Measurements from ENCODE around the gene TNF.
"Not testable (repeated sequence)": the region's sequence is repeated elsewhere in the genome, so short reads cannot be mapped to it uniquely, and the experiment has no call there.

TNF gene

DNA sequence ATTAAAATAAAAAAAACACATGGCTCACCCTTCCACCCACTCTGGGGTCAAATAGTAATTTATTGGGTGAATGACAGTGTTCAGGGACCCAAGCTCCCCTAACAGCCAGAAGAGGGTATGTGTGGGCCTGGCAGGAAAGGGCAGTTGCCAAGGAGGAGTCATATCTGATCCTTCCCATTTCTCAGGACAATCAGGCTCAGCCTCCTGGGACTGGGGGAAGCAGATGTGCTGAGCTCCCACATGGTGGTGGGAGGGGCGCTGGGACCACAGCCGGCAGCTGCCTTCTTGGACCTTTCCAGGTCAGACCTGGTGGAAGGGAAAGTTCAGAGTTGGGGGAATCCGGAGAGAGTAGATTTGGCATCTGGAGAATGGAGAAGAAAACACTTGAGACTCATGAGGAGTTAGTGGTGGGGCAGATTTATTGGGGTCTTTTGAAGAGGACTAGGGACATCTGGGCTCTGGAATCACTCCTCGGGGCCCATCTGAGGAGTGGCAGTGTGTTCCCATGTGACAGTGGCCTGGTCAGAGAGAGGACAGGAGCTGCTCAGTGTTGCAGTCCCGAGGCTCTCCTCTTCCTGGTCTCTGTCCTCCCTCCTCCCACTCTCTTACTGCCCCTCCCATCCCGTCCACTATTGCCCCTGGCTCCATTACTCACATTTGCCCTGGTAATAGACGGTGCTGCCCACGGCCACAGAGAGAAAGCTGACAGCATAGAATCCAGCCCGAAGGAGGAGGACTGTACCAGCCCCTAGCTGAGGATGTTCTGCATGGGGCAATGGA lies 13.7 kb downstream of the TNF start:
- DNase-seq = no peak

DNA sequence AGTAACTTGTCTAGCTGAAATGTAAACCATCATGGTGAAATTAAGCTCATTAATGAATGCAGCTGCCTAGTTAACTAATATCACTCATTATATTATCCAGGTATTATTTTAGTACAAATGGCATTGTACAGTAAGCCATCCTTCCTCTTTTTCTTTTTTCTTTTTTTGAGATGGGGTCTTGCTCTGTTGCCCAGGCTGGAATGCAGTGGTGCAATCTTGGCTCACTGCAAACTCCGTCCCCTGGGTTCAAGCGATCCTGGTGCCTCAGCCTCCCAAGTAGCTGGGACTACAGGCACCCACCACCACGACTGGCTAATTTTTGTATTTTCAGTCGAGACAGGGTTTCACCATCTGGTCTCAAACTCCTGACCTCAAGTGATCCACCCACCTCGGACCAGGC lies 15.3 kb downstream of the TNF start:
- DNase-seq = not testable (repeated sequence)

- DNase-seq = no peak
Measured at GRCh38 chr6:31592396-31592771, 17.0 kb downstream of the TNF start.

DNA sequence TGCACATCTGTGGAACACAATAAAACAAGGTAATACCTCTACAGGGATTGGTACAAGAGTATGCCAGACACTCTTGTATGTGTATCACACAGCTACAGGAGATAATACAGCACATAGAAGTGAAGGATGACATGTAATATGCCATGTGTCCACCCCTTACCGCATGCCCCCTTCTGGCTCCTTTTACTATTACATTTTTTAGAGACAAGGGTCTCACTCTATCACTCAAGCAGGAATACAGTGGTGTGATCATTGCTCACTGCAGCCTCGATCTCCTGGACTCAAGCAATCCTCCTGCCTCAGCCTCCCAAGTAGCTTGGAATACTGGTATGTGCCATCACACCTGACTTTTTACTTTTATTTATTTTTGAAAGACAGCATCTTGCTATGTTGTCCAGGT lies 21.6 kb downstream of the TNF start:
- DNase-seq = no peak

DNA sequence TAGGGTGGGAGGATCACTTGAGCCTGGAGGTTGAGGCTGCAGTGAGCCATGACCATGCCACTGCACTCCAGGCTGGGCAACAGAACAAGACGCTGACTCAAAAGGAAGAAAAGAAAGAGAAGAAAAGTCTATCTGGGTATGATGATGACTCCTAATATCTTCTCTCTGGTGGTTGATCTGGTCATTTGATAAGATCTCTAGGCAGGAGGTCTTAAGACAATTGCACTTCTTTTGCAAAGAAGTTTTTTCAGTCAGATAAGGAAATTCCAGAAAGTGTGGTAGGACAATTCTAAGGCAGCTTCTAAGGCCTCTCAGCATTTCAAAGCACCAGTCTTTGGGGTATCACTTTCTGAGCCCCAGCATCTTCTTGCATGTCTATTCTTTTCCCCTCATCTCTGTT lies 32.0 kb downstream of the TNF start:
- no peak for DNase-seq

GRCh38 chr6:31609519-31610406 lies 34.4 kb downstream of the TNF start:
- no peak for DNase-seq

GRCh38 chr6:31610968-31611367 lies 35.6 kb downstream of the TNF start:
- no peak for DNase-seq

DNA sequence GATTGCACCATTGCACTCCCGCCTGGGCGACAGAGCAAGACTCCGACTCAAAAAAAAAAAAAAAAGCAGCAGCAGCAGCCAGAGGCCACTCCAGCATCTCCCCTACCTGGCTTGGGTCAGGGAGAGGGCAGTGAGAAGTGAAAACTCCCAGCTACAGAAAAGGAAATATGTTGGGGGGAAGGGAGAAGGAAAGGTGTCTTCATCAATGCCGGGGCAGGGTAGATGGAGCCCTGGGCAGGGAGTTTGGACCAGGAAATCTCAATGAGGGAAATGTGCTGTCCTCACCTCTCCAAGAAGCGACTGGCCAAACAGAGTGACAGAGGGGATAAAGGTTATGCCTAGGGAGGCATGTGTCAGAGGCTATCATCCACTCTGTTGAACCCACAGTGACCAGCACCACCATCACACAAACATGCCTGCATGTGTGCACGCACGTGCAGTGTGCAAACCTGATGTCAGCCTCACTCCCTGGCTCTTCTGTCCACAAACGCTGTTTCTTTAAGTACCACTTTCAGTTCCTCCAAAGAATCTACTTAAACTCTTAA lies 38.8 kb downstream of the TNF start:
- no peak for DNase-seq

DNA sequence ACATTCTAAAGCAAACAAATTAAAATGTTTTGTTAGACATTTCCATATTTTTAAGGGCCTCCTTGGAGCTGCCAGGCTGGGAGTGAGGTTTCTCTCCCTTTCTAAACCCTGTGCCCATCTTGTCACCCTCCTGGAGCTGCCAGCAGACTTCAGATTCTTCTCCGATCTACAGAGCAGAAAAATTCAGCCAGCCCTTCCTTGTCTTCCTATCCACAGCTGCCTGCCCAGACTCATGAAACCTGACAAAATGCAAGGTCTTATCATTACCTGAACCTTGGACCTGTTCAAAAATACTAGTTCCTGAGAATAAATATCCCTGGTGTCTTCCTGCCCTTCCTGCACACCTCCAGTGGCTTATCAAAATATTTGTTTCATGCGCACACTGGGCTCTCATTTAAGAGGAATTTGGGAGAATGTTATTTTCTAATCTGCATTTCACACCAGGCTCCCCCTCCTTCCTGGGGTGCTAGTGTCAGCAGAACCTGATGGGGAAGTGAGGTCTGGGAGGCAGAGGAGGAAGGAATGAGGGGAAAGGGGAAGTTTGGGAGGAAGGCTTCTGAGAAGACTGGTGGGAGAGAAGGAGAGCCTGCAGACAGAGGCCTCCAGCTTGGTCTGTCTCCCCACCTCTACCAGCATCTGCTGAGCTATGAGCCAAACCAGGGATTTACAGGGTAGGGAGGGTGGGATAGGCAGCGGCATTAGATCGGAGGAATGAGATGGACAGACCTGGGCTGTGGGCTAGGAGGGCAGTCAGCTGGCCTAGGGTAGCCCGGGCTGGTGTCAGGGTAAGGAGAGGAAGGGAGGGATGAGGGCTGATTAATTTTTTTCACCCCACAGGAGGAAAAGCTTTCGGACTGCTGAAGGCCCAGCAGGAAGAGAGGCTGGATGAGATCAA lies 39.6 kb downstream of the TNF start, which contains the start of gene AIF1:
TSS of gene AIF1 (plus strand) at position 551 of the 895 bp plus-strand sequence. CDS start at position 647, 96 bp downstream.
- no peak for DNase-seq

GRCh38 chr6:31615748-31616147 lies 40.4 kb downstream of the TNF start:
- no peak for DNase-seq

- no peak for DNase-seq
Measured at GRCh38 chr6:31617010-31617409, 41.6 kb downstream of the TNF start.

DNA sequence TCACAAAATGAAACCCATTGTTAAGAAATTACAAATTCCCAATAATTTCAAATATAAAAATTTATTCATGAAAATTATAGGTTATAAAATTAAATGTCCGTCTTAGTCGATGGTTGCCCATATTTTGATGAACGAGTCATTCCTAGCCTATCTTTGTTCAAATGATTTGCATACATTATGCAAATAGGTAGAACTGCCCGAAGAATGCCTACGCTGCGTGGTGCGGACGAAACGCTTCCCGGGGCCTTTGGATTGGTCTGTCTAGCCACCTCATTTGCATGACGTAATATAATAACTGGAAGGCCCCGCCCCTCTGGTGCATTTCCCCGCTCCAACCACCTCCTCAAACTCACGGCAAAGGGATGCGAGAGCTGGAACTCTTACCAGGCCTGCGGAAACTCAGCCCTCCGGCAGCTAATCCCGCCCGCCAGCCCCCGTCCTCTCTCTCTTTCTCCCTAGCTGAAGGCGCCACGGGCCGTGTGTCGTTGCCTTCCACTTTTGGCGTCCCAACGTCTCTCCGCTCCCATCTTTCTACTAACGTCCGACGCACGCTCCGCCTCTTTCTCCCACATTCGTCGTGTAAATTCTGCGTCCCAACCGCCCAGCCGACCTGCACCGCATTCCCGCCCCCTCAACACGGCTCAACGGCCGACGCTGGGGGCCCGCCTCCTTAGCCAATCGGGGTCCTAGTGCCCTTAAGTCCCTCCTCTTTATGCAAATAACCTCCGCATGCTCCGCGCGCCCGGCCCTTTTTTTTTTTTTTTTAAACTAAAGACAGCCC lies 44.6 kb downstream of the TNF start:
- DNase-seq = peak; percentile 99

DNA sequence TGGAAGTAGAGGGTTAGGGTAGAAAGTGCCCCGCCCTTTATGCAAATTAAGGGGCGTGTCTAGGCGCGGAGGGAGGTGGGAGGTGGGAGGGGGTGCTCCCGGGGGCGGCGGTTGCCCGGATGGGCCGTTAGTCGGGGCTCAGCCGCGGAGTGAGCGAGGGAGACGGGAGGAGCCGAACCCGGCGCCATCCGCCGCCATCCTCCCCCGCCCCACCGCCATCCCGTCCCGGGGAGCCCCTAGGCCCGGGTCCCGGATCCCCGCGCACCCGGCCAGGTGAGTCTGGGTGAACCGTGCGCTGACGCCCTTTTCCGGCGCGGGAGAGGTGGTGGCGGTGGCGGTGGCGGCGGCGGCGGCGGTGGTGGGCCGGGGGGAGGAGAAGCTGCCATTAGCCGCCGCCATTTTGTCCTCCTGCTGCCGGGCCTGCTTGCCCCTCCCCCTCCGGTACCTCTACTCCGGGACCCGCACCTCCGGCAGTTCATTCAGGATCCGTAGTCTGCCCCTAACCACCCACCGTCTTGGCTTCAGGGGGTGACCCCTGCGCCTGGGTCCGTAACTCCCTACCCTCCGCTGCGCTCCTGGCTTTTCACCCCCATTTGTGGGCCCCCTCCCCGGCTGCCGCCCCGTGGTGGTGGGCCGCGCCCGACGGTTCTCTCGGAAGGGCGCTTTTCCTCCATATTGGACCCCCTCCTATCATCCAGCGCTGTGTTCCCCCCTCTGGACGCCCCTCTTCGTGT lies 45.4 kb downstream of the TNF start, which contains the start of gene PRRC2A:
TSS of gene PRRC2A (plus strand) at position 130 of the 734 bp plus-strand sequence. CDS start 2,075 bp downstream, outside the sequence.
- no peak for DNase-seq

DNA sequence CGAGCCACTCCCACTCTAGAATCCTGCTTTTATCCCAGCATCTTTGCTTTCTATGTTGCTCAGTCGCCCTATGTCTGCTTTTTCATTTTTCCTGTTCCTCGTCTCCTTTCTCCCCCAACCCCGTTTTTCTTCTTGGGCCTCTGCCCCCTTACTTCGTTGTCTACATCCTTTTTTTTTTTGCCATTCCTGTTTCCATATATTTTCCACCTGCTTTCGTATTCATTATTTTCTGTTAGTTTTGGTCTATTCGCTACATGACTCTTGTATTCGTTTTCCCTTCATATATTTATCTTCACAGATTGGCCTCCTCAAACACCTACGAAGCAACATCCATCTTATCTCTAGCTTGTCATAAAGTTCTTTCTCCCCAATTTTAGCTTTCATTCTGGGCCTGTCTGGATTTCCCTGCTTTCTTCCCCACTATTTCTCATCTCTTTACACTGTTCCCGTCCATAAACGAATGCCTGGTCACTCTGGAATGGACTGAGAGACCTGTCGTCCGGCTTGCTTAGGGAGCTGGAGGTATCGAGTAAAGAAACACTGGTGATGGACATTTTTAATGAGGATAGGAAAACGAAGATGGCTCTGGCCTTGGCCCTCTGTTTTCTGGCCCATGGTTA lies 46.1 kb downstream of the TNF start:
- DNase-seq = peak; percentile 17

DNA sequence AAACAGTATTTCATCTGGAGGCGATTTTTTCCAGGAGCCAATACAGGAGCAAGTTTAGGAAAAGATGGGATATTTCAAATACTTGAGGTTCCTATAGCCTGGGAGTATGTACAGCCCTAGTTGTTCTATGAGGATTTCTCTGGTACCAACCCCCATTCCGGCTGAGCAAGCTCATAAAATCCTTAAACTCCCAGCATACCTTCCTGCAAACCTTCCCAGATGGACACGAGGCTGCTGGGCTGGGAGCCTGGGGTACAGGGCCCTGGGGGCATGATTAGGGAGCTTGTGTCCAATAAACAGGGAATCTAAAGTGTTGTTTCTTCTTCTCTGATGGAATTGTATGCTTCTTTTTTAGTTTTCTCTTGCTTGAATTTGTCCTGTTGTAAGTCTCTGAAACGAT lies 46.6 kb downstream of the TNF start:
- peak; percentile 11 for DNase-seq

- DNase-seq = peak; percentile 24
Measured at GRCh38 chr6:31622684-31623091, 47.3 kb downstream of the TNF start.

DNA sequence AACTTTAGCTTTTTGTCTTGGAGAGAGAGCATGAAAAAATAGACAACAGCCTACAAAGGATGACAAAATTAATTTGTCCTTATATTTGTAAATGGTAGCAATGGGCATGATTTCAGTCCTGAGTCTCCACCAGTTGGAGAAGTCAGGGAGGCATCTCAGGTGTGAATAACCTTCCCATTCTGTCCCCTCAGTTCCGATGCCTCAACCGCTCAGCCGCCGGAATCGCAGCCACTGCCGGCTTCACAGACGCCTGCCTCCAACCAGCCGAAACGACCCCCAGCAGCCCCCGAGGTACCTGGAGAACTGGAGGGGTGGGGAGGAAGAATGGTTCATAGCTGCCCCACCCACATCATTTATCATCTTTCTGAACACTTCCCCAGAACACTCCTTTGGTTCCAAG lies 48.7 kb downstream of the TNF start:
- DNase-seq = no peak

GRCh38 chr6:31626952-31627351 lies 51.6 kb downstream of the TNF start:
- peak; percentile 19 for DNase-seq

- peak; percentile 9 for DNase-seq
Measured at GRCh38 chr6:31627690-31628287, 52.4 kb downstream of the TNF start.
